ENCODE measurements around the gene MORN3.

The MORN3 gene

GRCh38 chr12:121600702-121601336 is 68.6 kb downstream of the MORN3 start:
- peak; percentile 45 for DNase-seq

Measured in femur (tissue), 1 donor.